ENCODE measurements around the gene MMAB. TPM values are rescaled to one million over a fixed set of nuclear protein-coding genes. Genes with fewer than 3 reads are reported as not detected.

Gene MMAB
- total and polyA plus RNA-seq, 5 donors from 2014 or later = 6.8 to 22.4 (median 21.9) TPM

DNA sequence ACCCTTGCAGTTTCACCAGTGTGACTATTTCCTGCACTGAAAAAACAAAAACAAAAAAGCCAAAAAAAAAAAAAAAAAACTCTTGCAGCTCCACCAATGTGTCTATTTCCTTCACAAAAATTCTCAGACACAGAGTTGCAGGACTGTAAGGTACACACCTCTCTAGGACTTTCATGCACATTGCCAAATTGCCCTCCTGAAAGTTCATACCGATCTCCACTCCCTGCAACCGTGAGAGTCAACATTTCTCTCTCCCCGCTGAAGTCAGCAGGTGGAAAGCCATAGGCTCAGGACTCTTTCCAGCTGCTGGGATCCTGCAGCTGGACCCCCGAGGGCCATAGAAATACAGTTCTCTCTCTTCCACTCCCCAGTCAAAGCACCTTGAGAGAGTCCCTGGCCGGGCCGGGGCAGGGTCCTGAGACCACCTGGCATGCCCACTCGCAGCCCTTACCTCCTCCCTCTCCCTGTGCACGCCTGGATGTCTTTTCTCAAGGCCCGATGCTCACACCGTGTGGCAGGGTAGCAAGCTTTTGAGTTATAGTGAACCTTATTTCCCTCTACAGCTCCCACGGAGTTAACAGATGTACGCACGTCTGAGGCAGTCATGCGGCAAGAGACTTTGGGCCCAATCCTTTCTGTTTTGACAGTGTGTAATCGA is 23.6 kb downstream of the MMAB start:
- Mint-ChIP-seq H3K27ac (peak overlapping the region in 1 of 3 donors; percentile 63), H3K4me1 (peaks cover 0 to 16% (median 6%) of the 10 kb centered on the region in 4 donors), H3K9me3 (no peaks in the 10 kb centered on the region), H3K4me3 (peak overlapping the region in 2 of 4 donors; percentile 30 to 73), H3K36me3 (no peaks in the 10 kb centered on the region), H3K27me3 (peaks cover 15% of the 10 kb centered on the region)
- Histone ChIP-seq H3K36me3 (ENCODE audit: control insufficient read depth, insufficient read depth, low read length) (no peaks in the 10 kb centered on the region), H3K9me3 (ENCODE audit: control insufficient read depth in 2 of 2, low read length in 2 of 2) (no peaks in the 10 kb centered on the region), H3K4me3 (ENCODE audit: low read depth, low read length) (no peak overlapping the region), H3K4me1 (ENCODE audit: control insufficient read depth, insufficient read depth, low read length, poor library complexity, severe bottlenecking) (peaks cover 9% of the 10 kb centered on the region), H3K27ac (ENCODE audit: insufficient read depth, low read length, poor library complexity, severe bottlenecking) (no peak overlapping the region), H3K27me3 (ENCODE audit: control insufficient read depth, insufficient read depth, low read length) (no peaks in the 10 kb centered on the region)
- DNase-seq (no peak), ATAC-seq (ENCODE audit: low read depth in 2 of 2) (no peak)

DNA sequence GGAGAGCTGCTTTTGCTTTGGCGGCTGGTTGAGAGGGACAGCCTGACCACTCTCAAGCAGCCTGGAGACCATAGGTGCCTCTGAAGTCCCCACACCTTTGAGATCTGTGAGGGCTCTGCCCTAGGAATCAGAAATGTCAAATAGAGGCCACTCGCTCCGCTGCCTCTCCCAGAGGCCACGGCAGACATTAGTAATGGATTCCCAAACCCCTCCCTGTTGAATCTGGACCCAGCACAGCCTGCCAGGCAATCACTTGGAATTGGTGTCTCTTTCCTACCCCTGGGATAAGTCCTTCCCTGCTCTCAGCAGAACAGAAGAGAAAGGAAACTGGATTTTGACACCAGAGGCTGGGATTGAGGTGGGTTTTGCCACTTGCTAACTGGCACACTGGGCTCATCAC is 25.0 kb downstream of the MMAB start:
- no peaks in the 10 kb centered on the region for H3K36me3 Mint-ChIP-seq
- Histone ChIP-seq H3K36me3 (ENCODE audit: control insufficient read depth, insufficient read depth, low read length) (no peaks in the 10 kb centered on the region), H3K9me3 (ENCODE audit: control insufficient read depth in 2 of 2, low read length in 2 of 2) (no peaks in the 10 kb centered on the region), H3K4me1 (ENCODE audit: control insufficient read depth, insufficient read depth, low read length, poor library complexity, severe bottlenecking) (peaks cover 9% of the 10 kb centered on the region), H3K4me3 (ENCODE audit: low read depth, low read length) (no peak overlapping the region), H3K27me3 (ENCODE audit: control insufficient read depth, insufficient read depth, low read length) (no peaks in the 10 kb centered on the region), H3K27ac (ENCODE audit: insufficient read depth, low read length, poor library complexity, severe bottlenecking) (no peak overlapping the region)
- ATAC-seq (ENCODE audit: low read depth in 2 of 2) = no peak
- no peak overlapping the region for H3K4me3 Mint-ChIP-seq
- DNase-seq = no peak
- H3K4me1 Mint-ChIP-seq = peaks cover 0 to 20% (median 8%) of the 10 kb centered on the region in 4 donors
- H3K27me3 Mint-ChIP-seq = peaks cover 15% of the 10 kb centered on the region
- H3K9me3 Mint-ChIP-seq = no peaks in the 10 kb centered on the region
- H3K27ac Mint-ChIP-seq = no peak overlapping the region

DNA sequence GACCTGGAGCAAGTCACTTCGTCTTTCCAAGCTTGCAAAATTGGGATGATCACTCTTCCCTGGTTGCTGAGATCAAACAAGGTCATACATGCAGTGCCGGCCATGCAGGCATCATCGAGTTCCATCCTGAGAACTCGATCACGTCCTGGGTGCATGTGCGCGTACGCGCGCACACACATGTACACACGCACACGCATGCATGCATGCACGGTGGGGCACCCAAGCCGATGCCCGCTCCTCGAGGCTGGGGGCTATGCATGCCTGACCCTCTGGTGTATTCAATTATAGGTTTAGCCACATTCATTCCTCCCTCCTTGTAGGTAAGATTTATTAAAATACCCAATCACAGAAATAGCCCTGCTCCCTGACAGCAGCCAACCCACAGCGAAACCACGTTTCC is 26.0 kb downstream of the MMAB start:
- no peak overlapping the region for H3K27ac Mint-ChIP-seq
- no peaks in the 10 kb centered on the region for H3K27me3 ChIP-seq (ENCODE audit: control insufficient read depth, insufficient read depth, low read length)

DNA sequence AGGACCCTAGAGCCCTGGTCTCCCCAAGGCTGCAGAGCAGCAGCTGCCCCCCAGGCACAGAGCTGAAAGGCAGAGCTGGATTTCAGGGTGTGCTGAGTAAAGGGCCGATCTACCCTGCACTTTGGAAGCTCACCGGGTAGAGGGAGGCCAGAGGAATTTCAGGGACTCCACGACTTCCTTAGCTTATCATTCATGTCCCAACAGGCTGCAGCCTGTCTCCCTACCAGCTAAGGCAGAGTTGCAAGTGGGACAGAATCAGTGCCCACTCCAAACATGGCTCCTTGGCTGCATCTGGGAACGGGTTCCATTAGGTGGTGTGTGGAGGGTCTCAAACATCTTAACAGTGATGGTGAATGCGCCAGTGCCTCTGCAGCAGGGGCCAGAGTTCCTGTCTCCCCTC is 27.5 kb downstream of the MMAB start:
- no peak overlapping the region for H3K4me3 ChIP-seq (ENCODE audit: low read depth, low read length)
- Mint-ChIP-seq H3K9me3 (no peaks in the 10 kb centered on the region), H3K4me1 (peaks cover 0 to 18% (median 8%) of the 10 kb centered on the region in 4 donors), H3K27me3 (peaks cover 15% of the 10 kb centered on the region), H3K4me3 (no peak overlapping the region), H3K36me3 (no peaks in the 10 kb centered on the region), H3K27ac (no peak overlapping the region)
- peaks cover 9% of the 10 kb centered on the region for H3K4me1 ChIP-seq (ENCODE audit: control insufficient read depth, insufficient read depth, low read length, poor library complexity, severe bottlenecking)
- H3K36me3 ChIP-seq (ENCODE audit: control insufficient read depth, insufficient read depth, low read length) = no peaks in the 10 kb centered on the region
- no peak for DNase-seq
- H3K27me3 ChIP-seq (ENCODE audit: control insufficient read depth, insufficient read depth, low read length) = no peaks in the 10 kb centered on the region
- no peak for ATAC-seq (ENCODE audit: low read depth in 2 of 2)
- no peaks in the 10 kb centered on the region for H3K9me3 ChIP-seq (ENCODE audit: control insufficient read depth in 2 of 2, low read length in 2 of 2)
- H3K27ac ChIP-seq (ENCODE audit: insufficient read depth, low read length, poor library complexity, severe bottlenecking) = no peak overlapping the region

More for the DNA sequence above, 26.0 kb downstream of the MMAB start:
- no peaks in the 10 kb centered on the region for H3K9me3 Mint-ChIP-seq
- H3K4me3 ChIP-seq (ENCODE audit: low read depth, low read length) = no peak overlapping the region
- DNase-seq (no peak), ATAC-seq (ENCODE audit: low read depth in 2 of 2) (no peak)
- H3K4me1 Mint-ChIP-seq = peaks cover 0 to 18% (median 8%) of the 10 kb centered on the region in 4 donors
- H3K36me3 ChIP-seq (ENCODE audit: control insufficient read depth, insufficient read depth, low read length) = no peaks in the 10 kb centered on the region
- H3K27me3 Mint-ChIP-seq = peaks cover 15% of the 10 kb centered on the region
- H3K4me1 ChIP-seq (ENCODE audit: control insufficient read depth, insufficient read depth, low read length, poor library complexity, severe bottlenecking) = peaks cover 9% of the 10 kb centered on the region
- H3K4me3 Mint-ChIP-seq = no peak overlapping the region
- H3K9me3 ChIP-seq (ENCODE audit: control insufficient read depth in 2 of 2, low read length in 2 of 2) = no peaks in the 10 kb centered on the region
- no peak overlapping the region for H3K27ac ChIP-seq (ENCODE audit: insufficient read depth, low read length, poor library complexity, severe bottlenecking)
- H3K36me3 Mint-ChIP-seq = no peaks in the 10 kb centered on the region

DNA sequence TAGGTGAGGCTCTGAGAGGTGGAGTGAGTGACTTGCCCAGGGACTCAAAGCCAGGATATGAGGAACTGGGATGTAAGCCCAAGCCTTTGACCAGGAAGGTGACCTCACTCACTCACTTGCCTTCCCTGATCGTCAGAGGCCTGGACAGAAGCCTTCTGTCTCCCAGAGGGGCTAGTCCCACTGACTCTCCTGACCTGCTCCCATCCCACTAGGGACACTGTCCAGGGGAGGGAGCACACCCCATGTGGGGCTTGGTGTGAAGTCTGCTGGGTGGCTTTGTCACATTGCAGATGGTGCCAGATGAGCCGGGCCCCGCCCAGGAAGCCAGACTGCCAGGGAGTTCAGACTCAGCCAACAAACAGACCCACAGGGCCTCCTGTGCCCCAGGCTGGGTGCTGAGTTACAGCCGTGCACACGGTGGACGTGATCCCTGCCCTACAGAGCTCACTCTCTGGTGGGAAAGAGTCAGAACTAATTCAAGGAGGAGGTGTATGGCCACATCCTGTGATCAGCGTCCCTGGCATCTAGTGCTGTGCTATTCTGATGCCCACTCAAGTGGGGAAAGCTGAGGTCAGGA is 28.3 kb downstream of the MMAB start:
- Histone ChIP-seq H3K36me3 (ENCODE audit: control insufficient read depth, insufficient read depth, low read length) (no peaks in the 10 kb centered on the region), H3K27me3 (ENCODE audit: control insufficient read depth, insufficient read depth, low read length) (no peaks in the 10 kb centered on the region), H3K27ac (ENCODE audit: insufficient read depth, low read length, poor library complexity, severe bottlenecking) (no peak overlapping the region), H3K4me1 (ENCODE audit: control insufficient read depth, insufficient read depth, low read length, poor library complexity, severe bottlenecking) (peaks cover 9% of the 10 kb centered on the region), H3K4me3 (ENCODE audit: low read depth, low read length) (no peak overlapping the region), H3K9me3 (ENCODE audit: control insufficient read depth in 2 of 2, low read length in 2 of 2) (no peaks in the 10 kb centered on the region)
- no peak overlapping the region for H3K4me3 Mint-ChIP-seq
- ATAC-seq (ENCODE audit: low read depth in 2 of 2) (peak; percentile 53 to 75), DNase-seq (peak in 2 of 3 donors; percentile 18 to 79)
- H3K9me3 Mint-ChIP-seq = no peaks in the 10 kb centered on the region
- H3K36me3 Mint-ChIP-seq = no peaks in the 10 kb centered on the region
- peak overlapping the region; percentile 17 to 71 (median 67) for H3K27ac Mint-ChIP-seq
- H3K27me3 Mint-ChIP-seq = peaks cover 15% of the 10 kb centered on the region
- H3K4me1 Mint-ChIP-seq = peaks cover 0 to 18% (median 8%) of the 10 kb centered on the region in 4 donors

DNA sequence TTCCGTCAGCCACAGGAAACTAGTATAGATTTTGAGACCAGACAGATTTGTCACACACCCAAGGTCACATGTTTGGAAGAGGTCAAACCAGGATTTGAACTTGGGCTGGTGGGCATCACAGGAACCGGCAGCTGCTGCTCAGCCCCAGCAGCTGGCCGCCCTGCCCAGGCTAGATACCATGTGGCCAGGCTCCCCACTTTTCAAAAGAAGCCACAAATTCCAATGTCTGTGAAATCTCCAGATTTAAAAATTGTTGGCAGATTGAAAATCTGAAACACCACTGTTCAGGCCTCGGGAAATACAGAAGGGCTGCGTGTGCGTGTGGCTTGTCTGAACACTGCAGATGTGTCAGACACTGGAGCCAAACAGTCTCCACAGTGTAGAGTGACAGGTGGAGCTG is 30.4 kb downstream of the MMAB start:
- Histone ChIP-seq H3K27ac (ENCODE audit: insufficient read depth, low read length, poor library complexity, severe bottlenecking) (no peak overlapping the region), H3K4me1 (ENCODE audit: control insufficient read depth, insufficient read depth, low read length, poor library complexity, severe bottlenecking) (peaks cover 9% of the 10 kb centered on the region), H3K27me3 (ENCODE audit: control insufficient read depth, insufficient read depth, low read length) (no peaks in the 10 kb centered on the region), H3K36me3 (ENCODE audit: control insufficient read depth, insufficient read depth, low read length) (no peaks in the 10 kb centered on the region), H3K4me3 (ENCODE audit: low read depth, low read length) (no peak overlapping the region), H3K9me3 (ENCODE audit: control insufficient read depth in 2 of 2, low read length in 2 of 2) (no peaks in the 10 kb centered on the region)
- ATAC-seq (ENCODE audit: low read depth in 2 of 2) = no peak
- no peaks in the 10 kb centered on the region for H3K36me3 Mint-ChIP-seq
- H3K4me3 Mint-ChIP-seq = no peak overlapping the region
- peaks cover 0 to 17% (median 5%) of the 10 kb centered on the region in 4 donors for H3K4me1 Mint-ChIP-seq
- H3K27me3 Mint-ChIP-seq = peaks cover 7% of the 10 kb centered on the region
- no peaks in the 10 kb centered on the region for H3K9me3 Mint-ChIP-seq
- DNase-seq = no peak
- peak overlapping the region in 1 of 3 donors; percentile 46 for H3K27ac Mint-ChIP-seq

DNA sequence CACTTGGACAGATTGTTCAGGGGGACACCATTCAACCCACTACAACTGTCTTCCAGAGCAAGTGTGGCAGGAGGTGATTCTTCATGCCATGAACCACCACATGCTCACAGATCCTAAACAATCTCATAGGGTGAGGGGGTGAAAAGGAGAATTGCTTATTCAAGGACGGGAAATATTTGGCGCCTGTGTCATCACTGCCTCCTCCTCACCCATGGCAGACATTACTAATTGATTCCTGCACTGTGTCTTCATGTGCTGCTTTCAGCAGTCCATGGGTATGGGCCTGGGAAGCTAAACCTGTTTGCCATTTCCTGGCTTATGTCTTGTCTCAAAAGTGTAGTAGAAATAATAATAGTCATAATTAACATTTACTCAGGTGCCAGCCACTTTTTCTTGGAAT is 31.3 kb downstream of the MMAB start:
- Mint-ChIP-seq H3K9me3 (no peaks in the 10 kb centered on the region), H3K36me3 (no peaks in the 10 kb centered on the region), H3K27ac (peak overlapping the region in 2 of 3 donors; percentile 46 to 54), H3K4me1 (peaks cover 0 to 11% (median 5%) of the 10 kb centered on the region in 4 donors), H3K4me3 (no peak overlapping the region), H3K27me3 (peaks cover 3% of the 10 kb centered on the region)
- no peak for DNase-seq
- H3K4me3 ChIP-seq (ENCODE audit: low read depth, low read length) = no peak overlapping the region
- H3K4me1 ChIP-seq (ENCODE audit: control insufficient read depth, insufficient read depth, low read length, poor library complexity, severe bottlenecking) = peaks cover 9% of the 10 kb centered on the region
- no peaks in the 10 kb centered on the region for H3K27me3 ChIP-seq (ENCODE audit: control insufficient read depth, insufficient read depth, low read length)
- H3K27ac ChIP-seq (ENCODE audit: insufficient read depth, low read length, poor library complexity, severe bottlenecking) = no peak overlapping the region
- no peaks in the 10 kb centered on the region for H3K9me3 ChIP-seq (ENCODE audit: control insufficient read depth in 2 of 2, low read length in 2 of 2)
- ATAC-seq (ENCODE audit: low read depth in 2 of 2) = no peak
- no peaks in the 10 kb centered on the region for H3K36me3 ChIP-seq (ENCODE audit: control insufficient read depth, insufficient read depth, low read length)

DNA sequence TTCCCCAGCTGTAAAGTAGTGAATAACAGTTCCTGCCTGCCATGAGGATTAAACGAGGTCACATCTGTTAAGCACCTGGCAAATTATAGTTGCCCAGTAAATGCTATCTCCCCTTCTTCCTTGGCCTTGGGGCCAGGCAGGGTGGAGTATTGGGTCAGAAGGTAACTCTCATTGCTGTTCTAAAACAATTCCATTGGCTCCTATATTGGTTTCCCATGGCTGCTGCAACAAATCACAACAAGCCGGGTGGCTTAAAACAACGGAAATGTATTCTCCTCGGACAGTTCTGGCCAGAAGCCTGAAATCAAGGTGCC is 31.9 kb downstream of the MMAB start:
- ATAC-seq (ENCODE audit: low read depth in 2 of 2) (no peak), DNase-seq (no peak)
- H3K27me3 Mint-ChIP-seq = no peaks in the 10 kb centered on the region
- Histone ChIP-seq H3K27me3 (ENCODE audit: control insufficient read depth, insufficient read depth, low read length) (no peaks in the 10 kb centered on the region), H3K27ac (ENCODE audit: insufficient read depth, low read length, poor library complexity, severe bottlenecking) (no peak overlapping the region), H3K36me3 (ENCODE audit: control insufficient read depth, insufficient read depth, low read length) (no peaks in the 10 kb centered on the region), H3K4me3 (ENCODE audit: low read depth, low read length) (no peak overlapping the region), H3K9me3 (ENCODE audit: control insufficient read depth in 2 of 2, low read length in 2 of 2) (no peaks in the 10 kb centered on the region), H3K4me1 (ENCODE audit: control insufficient read depth, insufficient read depth, low read length, poor library complexity, severe bottlenecking) (peaks cover 9% of the 10 kb centered on the region)
- peaks cover 5% of the 10 kb centered on the region for H3K36me3 Mint-ChIP-seq
- peaks cover 0 to 11% (median 5%) of the 10 kb centered on the region in 4 donors for H3K4me1 Mint-ChIP-seq
- H3K9me3 Mint-ChIP-seq = no peaks in the 10 kb centered on the region
- peak overlapping the region in 1 of 3 donors; percentile 54 for H3K27ac Mint-ChIP-seq
- no peak overlapping the region for H3K4me3 Mint-ChIP-seq
